C4-2B (cell line): ENCODE data around the gene SGPL1.

Source experiments
- ZFX ChIP-seq: fragments of 450-650 bp; IDR thresholded peaks from 2 replicates; pipeline ENCODE4 v1.6.1; 2017
- TF ChIP-seq, protein P1 (sequence below): fragments of 450-650 bp; conservative IDR thresholded peaks from 2 replicates; pipeline ENCODE4 v1.5.1; 2017; ENCODE audit warnings: mild to moderate bottlenecking

DNA sequence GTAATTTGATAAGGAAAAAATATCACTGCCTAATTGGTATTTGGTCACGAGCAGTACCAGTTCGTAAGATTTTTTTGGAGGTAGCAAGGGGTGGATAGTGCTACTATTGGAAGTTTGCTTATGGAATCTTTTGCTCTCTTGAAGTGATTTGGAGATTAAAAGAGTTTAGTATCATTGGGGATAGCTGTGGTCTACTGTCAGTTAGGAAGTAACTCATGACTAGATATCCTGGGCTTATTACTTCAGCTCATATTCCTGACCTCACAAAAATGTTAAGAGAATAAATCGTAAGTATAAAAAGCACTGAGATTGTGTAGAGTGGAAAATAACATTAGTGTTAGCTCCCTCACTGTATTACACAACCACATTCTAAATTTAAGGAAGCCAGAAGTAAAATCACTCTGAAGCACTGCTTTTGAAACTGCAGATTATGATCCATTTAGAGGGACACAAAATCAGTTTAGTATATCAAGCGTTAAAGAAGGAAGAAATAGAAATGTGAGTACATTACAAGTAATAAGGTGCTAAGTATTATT, 22.6 kb downstream of the SGPL1 start:
- TF ChIP-seq, protein P1, sequence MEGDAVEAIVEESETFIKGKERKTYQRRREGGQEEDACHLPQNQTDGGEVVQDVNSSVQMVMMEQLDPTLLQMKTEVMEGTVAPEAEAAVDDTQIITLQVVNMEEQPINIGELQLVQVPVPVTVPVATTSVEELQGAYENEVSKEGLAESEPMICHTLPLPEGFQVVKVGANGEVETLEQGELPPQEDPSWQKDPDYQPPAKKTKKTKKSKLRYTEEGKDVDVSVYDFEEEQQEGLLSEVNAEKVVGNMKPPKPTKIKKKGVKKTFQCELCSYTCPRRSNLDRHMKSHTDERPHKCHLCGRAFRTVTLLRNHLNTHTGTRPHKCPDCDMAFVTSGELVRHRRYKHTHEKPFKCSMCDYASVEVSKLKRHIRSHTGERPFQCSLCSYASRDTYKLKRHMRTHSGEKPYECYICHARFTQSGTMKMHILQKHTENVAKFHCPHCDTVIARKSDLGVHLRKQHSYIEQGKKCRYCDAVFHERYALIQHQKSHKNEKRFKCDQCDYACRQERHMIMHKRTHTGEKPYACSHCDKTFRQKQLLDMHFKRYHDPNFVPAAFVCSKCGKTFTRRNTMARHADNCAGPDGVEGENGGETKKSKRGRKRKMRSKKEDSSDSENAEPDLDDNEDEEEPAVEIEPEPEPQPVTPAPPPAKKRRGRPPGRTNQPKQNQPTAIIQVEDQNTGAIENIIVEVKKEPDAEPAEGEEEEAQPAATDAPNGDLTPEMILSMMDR: no peak
- no peak for TF ChIP-seq ZFX
